GM13977 (cell line): Measurements from ENCODE around the gene VANGL2.

Experiments used
- DNase-seq: peaks from one replicate; pipeline ENCODE4 v3.0.0; 2012; ENCODE audit warnings: low spot score
- CTCF ChIP-seq: IDR thresholded peaks from 2 replicates; pipeline ENCODE4 v1.5.1; 2012; ENCODE audit warnings: mild to moderate bottlenecking, control low read depth; ENCODE audit not compliant: insufficient read depth; ENCODE audit errors: extremely low read depth, missing control alignments
- in situ Hi-C: fragments of 300-500 bp; cut with MboI; formaldehyde crosslinking; loops from one replicate; pipeline ENCODE4 v1.12.0; 2022; ENCODE audit warnings: low sequenced_read_pairs, low pct_unique_long_range_greater_than_20kb, mixed read lengths, inconsistent platforms; ENCODE audit not compliant: unreplicated experiment

The VANGL2 gene

GRCh38 chr1:160398823-160399222 is 1.5 kb upstream of the VANGL2 start:
- no peak for DNase-seq
- no peak for TF ChIP-seq CTCF
- in situ Hi-C loops, result no loop called here

GRCh38 chr1:160399544-160400222 is 681 bp upstream of the VANGL2 start:
- TF ChIP-seq CTCF, result no peak
- in situ Hi-C loops, result loop anchor here (25.0 kb wide), 2 partner anchors 438 to 563 kb away; partner anchors contain the start of gene ITLN2
- no peak for DNase-seq

GRCh38 chr1:160400646-160401486 is 502 bp downstream of the VANGL2 start:
- in situ Hi-C loops, result loop anchor here (25.0 kb wide), 2 partner anchors 436 to 561 kb away; partner anchors contain the start of gene ITLN2
- peak; percentile 62 for DNase-seq
- no peak for TF ChIP-seq CTCF

- DNase-seq, result no peak
- TF ChIP-seq CTCF, result no peak
- in situ Hi-C loops, result loop anchor here (25.0 kb wide), 2 partner anchors 436 to 561 kb away; partner anchors contain the start of gene ITLN2
These were observed 1.1 kb downstream of the VANGL2 start for GRCh38 chr1:160401487-160401805.

- in situ Hi-C loops, result loop anchor here (25.0 kb wide), 2 partner anchors 435 to 560 kb away; partner anchors contain the start of gene ITLN2
- TF ChIP-seq CTCF, result no peak
- DNase-seq, result no peak
These were observed 1.8 kb downstream of the VANGL2 start for GRCh38 chr1:160402001-160402795.

- no peak for DNase-seq
- in situ Hi-C loops, result loop anchor here (25.0 kb wide), 2 partner anchors 434 to 559 kb away; partner anchors contain the start of gene ITLN2
- TF ChIP-seq CTCF, result no peak
These were observed 2.9 kb downstream of the VANGL2 start for GRCh38 chr1:160403244-160403643.
